GM12891 (cell line): Measurements from ENCODE around the gene ZNF394.

Experiments
- PAX5 ChIP-seq: IDR thresholded peaks from 2 replicates; pipeline ENCODE4 v1.6.1; 2011; ENCODE audit warnings: low read length, moderate library complexity, mild to moderate bottlenecking; ENCODE audit not compliant: insufficient read depth, severe bottlenecking
- POLR2A ChIP-seq: IDR thresholded peaks from 2 replicates; pipeline ENCODE4 v1.6.1; 2011; ENCODE audit warnings: low read depth, low read length, control low read depth
- POLR2AphosphoS5 ChIP-seq: IDR thresholded peaks from 2 replicates; pipeline ENCODE4 v1.6.1; 2011; ENCODE audit warnings: low read depth, low read length, control low read depth
- SPI1 ChIP-seq: IDR thresholded peaks from 2 replicates; pipeline ENCODE4 v1.6.1; 2011; ENCODE audit warnings: low read depth, low read length, control low read depth
- TAF1 ChIP-seq: IDR thresholded peaks from 2 replicates; pipeline ENCODE4 v1.6.1; 2011; ENCODE audit warnings: low read depth, low read length, control low read depth

DNA sequence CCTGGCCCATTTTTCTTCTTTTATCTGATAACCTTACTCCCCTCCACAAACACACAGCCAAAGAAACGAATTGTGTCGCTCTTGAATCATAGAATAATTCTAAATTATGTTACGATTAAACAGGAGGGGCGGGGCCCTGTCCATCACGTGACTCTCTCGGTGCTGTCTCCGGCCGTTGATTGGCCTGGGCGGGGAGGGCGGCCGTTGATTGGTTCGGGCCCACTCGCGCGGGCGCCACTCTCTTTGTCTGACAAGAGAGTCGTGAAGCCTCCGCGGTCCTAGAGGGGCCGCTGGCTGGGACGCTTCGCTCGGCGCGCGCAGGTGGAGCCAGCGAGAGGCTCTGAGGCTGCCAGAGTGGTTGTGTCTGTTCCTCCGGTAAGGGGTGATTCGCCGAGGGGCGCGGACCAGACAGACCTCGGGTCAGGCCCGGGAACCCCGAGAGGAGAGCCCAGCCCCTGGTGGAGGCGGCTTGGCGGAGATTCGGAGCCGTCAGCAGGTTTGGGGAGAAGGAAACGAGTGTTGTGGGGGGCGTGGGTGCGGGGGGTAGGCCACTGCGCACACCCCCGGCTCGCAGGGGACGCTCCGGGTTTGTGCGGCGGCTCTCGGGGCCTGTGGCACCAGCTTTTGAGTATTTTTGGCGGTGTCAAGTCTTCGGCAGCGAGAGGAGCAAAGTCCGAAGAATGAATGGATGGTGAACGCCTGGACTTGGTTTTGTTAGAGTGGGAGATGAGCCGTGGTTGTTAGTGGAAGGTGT lies 27.3 kb downstream of the ZNF394 start, which contains the start of gene ZNF789:
- TF ChIP-seq PAX5: no peak
- TF ChIP-seq POLR2A: peak; percentile 86
- TF ChIP-seq POLR2AphosphoS5: peak; percentile 84
- peak; percentile 95 for TF ChIP-seq TAF1
- no peak for TF ChIP-seq SPI1
